ENCODE results near the gene RNF5.
A peak's percentile ranks its signal among the peaks of the same experiment; 100 is the strongest.

Gene RNF5

GRCh38 chr6:32190054-32190851 lies 12.0 kb downstream of the RNF5 start, which contains the start of gene PBX2 (continued):
- TF ChIP-seq INSM2 (tag by site-specific recombination; IDR thresholded peaks at IDR 0.05) (peak; percentile 45; the same call in 1 of the 2 replicates), ZNF398 (tag by site-specific recombination; IDR thresholded peaks at IDR 0.05) (peak; percentile 99), BCL11A (tag by site-specific recombination; IDR thresholded peaks at IDR 0.05; ENCODE audit: low read depth) (peak; percentile 77), SCRT2 (tag by site-specific recombination; IDR thresholded peaks at IDR 0.05) (no peak), ZBTB44 (tag by site-specific recombination; IDR thresholded peaks at IDR 0.05) (no peak), REST (tag by site-specific recombination; IDR thresholded peaks at IDR 0.05) (peak; percentile 53; the same call in 1 of the 2 replicates), ZBTB26 (tag by site-specific recombination; optimal IDR thresholded peaks at IDR 0.05) (no peak), SP7 (tag by site-specific recombination; IDR thresholded peaks at IDR 0.05) (peak; percentile 80), ZNF747 (tag by site-specific recombination; IDR thresholded peaks at IDR 0.05) (no peak), ZNF426 (tag by site-specific recombination; IDR thresholded peaks at IDR 0.05) (no peak), RBAK (tag by site-specific recombination; IDR thresholded peaks at IDR 0.05) (no peak), ZNF292 (tag by site-specific recombination; IDR thresholded peaks at IDR 0.05; ENCODE audit: borderline replicate concordance, low read depth) (no peak), ZBTB7A (tag by site-specific recombination; IDR thresholded peaks at IDR 0.05; ENCODE audit: low read depth) (peak; percentile 73; the same call in 1 of the 2 replicates), ZBTB11 (tag by site-specific recombination; conservative IDR thresholded peaks at IDR 0.05; ENCODE audit: low read depth) (peak; percentile 49), ZNF394 (tag by site-specific recombination; IDR thresholded peaks at IDR 0.05; ENCODE audit: borderline replicate concordance) (peak; percentile 97), ZNF416 (tag by site-specific recombination; IDR thresholded peaks at IDR 0.05) (no peak), ZNF114 (tag by site-specific recombination; IDR thresholded peaks at IDR 0.05) (no peak), ZNF76 (tag by site-specific recombination; IDR thresholded peaks at IDR 0.05; ENCODE audit: borderline replicate concordance, low read depth) (0 out of 2 replicates have a peak, but pooled peaks have one; percentile 17), KLF10 (tag by site-specific recombination; IDR thresholded peaks at IDR 0.05) (peak; percentile 76; the same call in 1 of the 2 replicates), WT1 (tag by site-specific recombination; IDR thresholded peaks at IDR 0.05) (peak; percentile 95), ZBTB6 (tag by site-specific recombination; IDR thresholded peaks at IDR 0.05) (peak; percentile 4; the same call in 1 of the 2 replicates), EGR2 (tag by site-specific recombination; IDR thresholded peaks at IDR 0.05; ENCODE audit: low read depth) (peak; percentile 95), ZNF621 (tag by site-specific recombination; IDR thresholded peaks at IDR 0.05) (no peak)

Measured in HEK293 (cell line).